ENCODE data around the gene HSPA1L. TPM values are rescaled to one million over a fixed set of nuclear protein-coding genes. Genes with fewer than 3 reads are reported as not detected.

Gene HSPA1L
- total RNA-seq, 1 donor from 2014 or later: 2.5 TPM

DNA sequence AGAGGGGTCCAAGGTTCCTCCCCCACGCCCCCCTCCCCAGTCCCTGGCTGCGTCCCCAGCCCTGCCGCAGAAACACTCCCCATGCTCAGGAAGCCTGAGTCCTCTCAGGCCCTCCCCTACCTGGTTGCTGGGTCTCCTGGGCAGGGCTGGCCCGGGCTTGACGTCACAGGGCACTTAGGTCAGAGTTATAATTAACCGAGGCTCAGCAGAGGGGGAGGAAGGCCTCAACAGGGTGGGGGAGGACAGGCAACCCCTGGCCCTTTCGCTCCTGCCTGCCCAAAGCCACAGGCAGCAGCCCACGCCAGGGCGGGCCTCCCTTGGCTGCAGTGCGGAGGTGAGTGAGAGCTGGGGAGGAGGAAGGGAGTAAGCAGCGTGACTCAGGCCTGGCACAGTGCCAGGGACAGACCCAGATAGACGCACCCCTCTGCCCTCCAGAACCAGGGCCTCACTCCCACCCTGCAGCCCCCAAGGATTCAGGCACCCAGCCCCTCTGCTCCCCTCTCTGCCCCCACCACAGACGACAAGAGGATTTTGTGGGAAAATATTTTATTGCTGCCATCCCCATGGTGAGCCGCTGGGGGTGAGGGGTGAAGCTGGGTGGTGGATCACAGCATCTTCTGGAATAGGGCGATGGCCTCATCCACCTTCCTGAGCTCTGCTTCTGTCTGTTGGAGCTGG is 38.0 kb downstream of the HSPA1L start, which contains the start of gene VWA7:
Gene VWA7 (minus strand): TSS at position 340 of the 678 bp plus-strand sequence. CDS start 549 bp downstream, outside the sequence.
- DNase-seq: peak; percentile 29
- TF ChIP-seq, protein P1, sequence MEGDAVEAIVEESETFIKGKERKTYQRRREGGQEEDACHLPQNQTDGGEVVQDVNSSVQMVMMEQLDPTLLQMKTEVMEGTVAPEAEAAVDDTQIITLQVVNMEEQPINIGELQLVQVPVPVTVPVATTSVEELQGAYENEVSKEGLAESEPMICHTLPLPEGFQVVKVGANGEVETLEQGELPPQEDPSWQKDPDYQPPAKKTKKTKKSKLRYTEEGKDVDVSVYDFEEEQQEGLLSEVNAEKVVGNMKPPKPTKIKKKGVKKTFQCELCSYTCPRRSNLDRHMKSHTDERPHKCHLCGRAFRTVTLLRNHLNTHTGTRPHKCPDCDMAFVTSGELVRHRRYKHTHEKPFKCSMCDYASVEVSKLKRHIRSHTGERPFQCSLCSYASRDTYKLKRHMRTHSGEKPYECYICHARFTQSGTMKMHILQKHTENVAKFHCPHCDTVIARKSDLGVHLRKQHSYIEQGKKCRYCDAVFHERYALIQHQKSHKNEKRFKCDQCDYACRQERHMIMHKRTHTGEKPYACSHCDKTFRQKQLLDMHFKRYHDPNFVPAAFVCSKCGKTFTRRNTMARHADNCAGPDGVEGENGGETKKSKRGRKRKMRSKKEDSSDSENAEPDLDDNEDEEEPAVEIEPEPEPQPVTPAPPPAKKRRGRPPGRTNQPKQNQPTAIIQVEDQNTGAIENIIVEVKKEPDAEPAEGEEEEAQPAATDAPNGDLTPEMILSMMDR (IDR thresholded peaks at IDR 0.05; ENCODE audit: partially characterized antibody, unreplicated experiment): no peak
- Mint-ChIP-seq H3K27me3 (ENCODE audit: unreplicated experiment) (no peaks in the 10 kb centered on the region), H3K9me3 (ENCODE audit: unreplicated experiment) (peaks cover 2% of the 10 kb centered on the region), H3K36me3 (ENCODE audit: unreplicated experiment) (no peaks in the 10 kb centered on the region), H3K4me3 (ENCODE audit: unreplicated experiment) (no peak within 1 kb of the TSS), H3K4me1 (ENCODE audit: low read depth, unreplicated experiment) (no peaks in the 10 kb centered on the region), H3K27ac (ENCODE audit: unreplicated experiment) (no peak within 1 kb of the TSS)

DNA sequence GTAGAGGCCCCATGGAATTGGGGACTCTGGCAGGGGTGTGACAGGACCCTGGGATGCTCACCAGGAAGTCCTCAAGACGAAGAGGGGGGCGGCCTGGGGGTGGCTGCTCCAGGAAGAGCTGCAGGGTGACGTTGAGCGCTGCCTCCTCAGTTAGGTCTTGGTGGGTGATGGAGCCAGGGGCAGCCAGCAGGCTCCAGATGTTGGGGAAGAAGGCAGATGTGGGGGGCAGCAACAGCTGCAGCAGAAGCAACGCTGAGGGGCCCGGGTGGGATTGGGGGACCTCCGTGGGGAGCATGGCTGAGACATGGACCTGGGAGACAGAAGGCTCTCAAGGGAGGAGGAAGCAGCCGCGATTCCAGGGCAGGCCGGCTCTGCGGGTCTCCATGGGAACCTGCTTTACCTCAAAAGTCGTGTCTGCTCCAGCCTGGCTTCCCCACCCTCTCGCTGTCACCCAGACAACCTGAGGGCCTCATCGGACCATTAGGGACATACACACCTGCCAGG is 38.5 kb downstream of the HSPA1L start:
- Mint-ChIP-seq H3K27ac (ENCODE audit: unreplicated experiment) (no peak overlapping the region), H3K4me3 (ENCODE audit: unreplicated experiment) (no peak overlapping the region)
- DNase-seq: no peak

DNA sequence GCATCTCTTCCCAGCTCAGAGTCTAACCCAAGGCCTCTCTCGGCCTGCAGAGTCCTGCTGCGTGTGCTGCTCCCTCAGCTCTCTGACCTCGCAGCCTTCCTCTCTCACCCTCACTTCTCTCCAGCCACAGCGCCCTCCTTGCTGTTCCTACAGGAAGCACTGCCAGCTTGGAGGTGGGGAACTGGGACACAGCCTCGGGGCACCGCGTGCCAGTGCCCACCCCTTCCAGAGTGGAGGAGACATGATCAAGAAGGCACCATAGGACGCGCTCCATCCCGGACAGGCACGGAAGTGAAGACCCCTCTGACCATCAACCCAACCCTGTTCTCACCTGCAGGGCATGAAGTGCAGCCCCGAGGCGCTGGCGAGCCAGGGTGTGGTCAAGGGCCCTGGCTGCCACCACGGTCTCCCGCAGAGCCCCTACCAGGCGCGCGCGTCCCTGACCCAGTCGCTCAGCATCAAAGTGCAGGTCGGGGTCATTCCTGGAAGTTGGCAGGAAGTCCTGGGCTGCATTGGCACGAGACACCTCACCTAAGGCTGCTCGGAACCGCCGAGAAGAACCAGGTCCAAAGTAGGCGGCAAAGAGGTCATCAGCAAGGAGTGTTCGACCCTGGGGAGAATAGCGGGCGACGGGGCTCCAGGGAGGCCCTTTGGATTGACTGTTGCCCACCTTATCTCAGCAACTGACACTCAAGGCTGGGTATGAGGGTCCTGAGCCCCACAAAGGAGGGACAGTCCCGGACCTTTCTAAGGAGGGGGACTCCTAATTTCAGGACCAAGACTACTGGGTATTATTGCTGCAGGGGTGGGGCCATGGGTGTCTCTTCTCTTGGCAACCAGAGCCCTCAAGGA is 39.2 kb downstream of the HSPA1L start:
- H3K36me3 Mint-ChIP-seq (ENCODE audit: unreplicated experiment): no peaks in the 10 kb centered on the region
- H3K27ac Mint-ChIP-seq (ENCODE audit: unreplicated experiment): no peak overlapping the region
- no peaks in the 10 kb centered on the region for H3K27me3 Mint-ChIP-seq (ENCODE audit: unreplicated experiment)
- TF ChIP-seq, protein P1 (IDR thresholded peaks at IDR 0.05; ENCODE audit: partially characterized antibody, unreplicated experiment): no peak
- DNase-seq: no peak
- no peak overlapping the region for H3K4me3 Mint-ChIP-seq (ENCODE audit: unreplicated experiment)
- peaks cover 1% of the 10 kb centered on the region for H3K9me3 Mint-ChIP-seq (ENCODE audit: unreplicated experiment)
- H3K4me1 Mint-ChIP-seq (ENCODE audit: low read depth, unreplicated experiment): no peaks in the 10 kb centered on the region

More for the DNA sequence above, 38.5 kb downstream of the HSPA1L start:
- Mint-ChIP-seq H3K27me3 (ENCODE audit: unreplicated experiment) (no peaks in the 10 kb centered on the region), H3K4me1 (ENCODE audit: low read depth, unreplicated experiment) (no peaks in the 10 kb centered on the region), H3K36me3 (ENCODE audit: unreplicated experiment) (no peaks in the 10 kb centered on the region), H3K9me3 (ENCODE audit: unreplicated experiment) (peaks cover 1% of the 10 kb centered on the region)
- TF ChIP-seq, protein P1 (IDR thresholded peaks at IDR 0.05; ENCODE audit: partially characterized antibody, unreplicated experiment): no peak

- Mint-ChIP-seq H3K4me3 (ENCODE audit: unreplicated experiment) (no peak overlapping the region), H3K27ac (ENCODE audit: unreplicated experiment) (no peak overlapping the region), H3K27me3 (ENCODE audit: unreplicated experiment) (no peaks in the 10 kb centered on the region), H3K4me1 (ENCODE audit: low read depth, unreplicated experiment) (no peaks in the 10 kb centered on the region), H3K36me3 (ENCODE audit: unreplicated experiment) (no peaks in the 10 kb centered on the region), H3K9me3 (ENCODE audit: unreplicated experiment) (peaks cover 1% of the 10 kb centered on the region)
- DNase-seq: no peak
- TF ChIP-seq, protein P1 (IDR thresholded peaks at IDR 0.05; ENCODE audit: partially characterized antibody, unreplicated experiment): no peak
Observed at GRCh38 chr6:31775184-31775583, 39.9 kb downstream of the HSPA1L start.

Measured in glutamatergic neuron (in vitro differentiated cells).